ENCODE measurements around the gene ADI1.
"Not testable (repeated sequence)": the region's sequence is repeated elsewhere in the genome, so short reads cannot be mapped to it uniquely, and the experiment has no call there.

ADI1 gene

DNA sequence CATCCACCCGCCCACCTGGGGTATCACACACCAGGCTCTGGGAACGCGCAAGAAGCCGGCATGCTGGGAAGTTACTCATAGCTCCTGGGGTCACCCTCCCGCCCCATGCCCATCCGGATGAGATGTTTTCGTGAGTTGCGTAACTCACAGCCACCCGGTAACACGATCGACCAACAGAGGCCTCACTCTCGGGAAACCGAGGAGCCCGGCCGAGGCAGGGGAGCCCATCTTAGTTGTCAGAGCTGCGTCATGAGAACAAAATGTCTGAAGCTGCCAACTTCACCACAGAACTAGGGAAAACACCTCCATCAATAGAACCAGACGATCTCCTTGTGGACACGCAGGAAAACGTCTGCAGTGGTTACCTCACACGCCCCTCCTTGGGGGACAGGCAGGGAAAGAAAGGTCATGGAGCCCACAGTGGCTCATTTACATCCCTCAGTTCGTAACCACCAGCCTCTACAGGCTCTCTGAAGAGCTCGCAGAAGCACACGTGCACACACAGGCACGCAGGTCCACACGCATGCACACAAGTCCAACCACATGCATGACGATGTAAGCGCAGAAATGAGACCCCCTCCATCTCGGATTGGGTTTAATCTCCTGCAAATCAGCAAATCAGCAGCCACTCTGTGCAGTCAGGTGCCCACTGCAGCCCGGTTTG is 26.2 kb downstream of the ADI1 start:
- peak; percentile 33 for DNase-seq

DNA sequence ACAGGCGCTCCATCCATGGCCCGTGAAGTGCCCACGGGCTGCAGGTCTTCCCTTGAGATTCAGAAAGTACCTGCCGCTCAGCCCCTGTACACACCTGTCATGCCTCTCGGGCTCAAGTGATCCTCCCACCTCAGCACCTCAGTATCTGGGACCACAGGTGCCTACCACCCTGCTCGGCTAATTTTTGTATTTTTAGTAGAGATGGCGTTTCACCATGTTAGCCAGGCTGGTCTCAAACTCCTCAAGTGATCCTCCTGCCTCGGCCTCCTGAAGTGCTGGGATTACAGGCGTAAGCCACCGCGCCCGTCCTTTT is 26.9 kb downstream of the ADI1 start:
- DNase-seq: not testable (repeated sequence)

DNA sequence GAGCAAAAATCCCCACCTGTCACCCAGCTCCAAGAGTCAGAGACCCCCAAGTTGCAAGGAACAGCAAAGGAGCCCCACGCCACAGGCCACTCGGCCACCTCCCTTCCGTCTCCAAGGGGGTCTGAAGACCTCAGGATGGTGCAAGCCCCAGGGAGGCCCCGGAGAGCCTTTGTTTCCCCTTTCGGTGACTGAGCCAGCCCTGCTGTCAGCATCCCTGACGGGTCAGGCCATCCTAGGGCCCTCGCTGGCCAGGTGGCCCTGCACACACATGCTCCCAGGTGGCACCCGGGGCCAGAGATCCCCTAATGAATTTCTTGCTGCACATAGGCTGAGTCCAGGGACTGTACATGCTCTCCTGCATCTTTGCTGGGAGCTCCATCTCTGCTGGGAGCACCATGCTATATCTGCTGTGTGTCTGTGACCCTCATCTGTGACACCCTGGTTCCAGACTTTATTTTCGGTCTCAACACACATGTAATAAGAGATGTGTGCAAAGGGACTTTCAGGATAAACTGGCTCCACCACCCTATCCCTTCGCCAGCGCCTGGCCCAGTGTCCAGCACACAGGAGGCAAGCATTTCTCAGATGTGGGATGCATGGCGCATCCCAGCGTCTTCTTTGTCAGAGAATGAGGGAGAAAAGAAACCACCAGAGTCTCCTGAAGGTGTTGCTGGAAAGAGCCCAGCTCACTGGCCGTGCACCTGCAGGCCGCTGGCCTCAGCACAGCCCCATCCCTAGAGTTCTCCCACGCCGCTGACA is 27.4 kb downstream of the ADI1 start:
- no peak for DNase-seq

DNA sequence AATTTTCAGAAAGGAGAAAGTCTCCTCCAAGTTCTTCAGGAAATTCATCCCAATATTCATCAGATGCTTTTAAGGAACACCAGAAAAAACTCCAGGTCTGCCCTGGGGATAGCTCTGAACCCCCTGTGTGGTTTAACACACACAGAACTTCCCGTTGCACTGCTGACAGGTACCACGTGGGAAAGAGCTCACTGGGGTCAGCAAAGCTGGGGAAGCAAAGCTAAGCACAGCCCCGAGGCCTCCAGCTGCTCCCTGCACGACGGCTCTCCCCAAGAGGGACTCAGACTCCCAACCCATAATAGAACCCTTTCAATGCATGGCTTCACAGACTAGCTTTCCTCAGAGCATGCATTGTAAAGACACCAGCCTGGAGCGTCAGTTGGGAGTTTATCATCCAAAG is 28.0 kb downstream of the ADI1 start:
- no peak for DNase-seq

DNA sequence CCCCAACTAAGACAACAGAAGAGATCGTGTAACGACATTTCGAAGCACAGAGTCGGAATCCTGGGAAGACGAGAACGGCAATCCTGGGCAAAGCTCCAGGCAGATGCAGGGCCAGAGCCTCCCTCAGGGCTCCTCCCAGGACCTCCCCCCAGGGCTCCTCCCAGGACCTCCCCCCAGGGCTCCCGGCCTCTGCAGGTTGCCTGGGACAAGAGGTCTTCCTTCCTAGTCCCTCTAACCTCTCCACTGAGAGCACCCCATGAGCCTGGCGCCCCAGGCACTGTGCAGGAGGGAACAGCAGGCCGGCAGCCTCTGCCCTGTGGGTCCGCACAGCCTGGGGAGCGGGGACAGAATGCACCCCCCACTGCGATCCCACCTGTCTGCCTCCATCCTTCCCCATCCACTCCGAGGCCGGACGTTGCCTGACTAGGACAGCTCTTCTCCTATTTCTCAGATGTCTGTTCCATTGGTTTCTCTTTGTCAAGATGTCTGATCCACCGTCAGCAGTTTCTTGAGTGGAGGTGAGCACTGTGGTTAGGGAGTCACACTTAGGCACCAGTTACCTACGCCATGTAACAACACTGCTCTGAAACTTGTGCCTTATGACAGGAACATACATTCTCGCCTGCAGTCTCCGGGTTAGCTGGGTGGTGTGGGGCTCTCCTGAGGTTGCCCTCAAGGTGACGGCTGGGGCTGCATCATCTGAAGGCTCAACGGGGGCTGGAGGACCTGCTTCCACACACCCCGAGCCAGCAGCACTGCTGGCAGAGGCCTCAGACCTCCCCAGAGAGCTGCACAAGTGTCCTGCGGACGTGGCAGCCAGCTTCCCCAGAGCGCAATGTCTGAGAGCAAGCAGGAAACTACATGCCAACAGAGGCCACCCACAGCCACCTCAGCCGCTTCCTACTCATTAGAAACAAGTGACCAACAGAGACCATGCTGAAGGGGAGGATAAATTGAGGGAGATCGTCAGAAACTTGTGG is 28.9 kb downstream of the ADI1 start:
- DNase-seq: no peak

DNA sequence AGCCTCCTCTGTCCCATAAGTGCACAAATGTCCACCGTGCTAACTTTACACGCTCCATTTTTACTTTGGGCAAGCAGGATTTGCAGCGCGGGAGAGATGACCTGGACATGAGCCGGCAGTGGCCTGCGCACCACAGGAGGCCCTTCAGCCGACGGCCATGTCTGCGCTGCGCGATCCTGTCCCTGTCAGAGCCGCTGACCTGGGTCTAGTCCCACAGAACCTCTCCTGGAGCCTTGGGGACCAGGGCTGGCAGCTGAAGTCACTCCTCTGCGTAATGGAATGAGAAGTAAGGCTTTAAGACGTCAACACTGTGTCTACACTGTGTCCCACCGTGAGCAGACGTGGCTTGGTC is 29.6 kb downstream of the ADI1 start:
- DNase-seq: no peak

DNA sequence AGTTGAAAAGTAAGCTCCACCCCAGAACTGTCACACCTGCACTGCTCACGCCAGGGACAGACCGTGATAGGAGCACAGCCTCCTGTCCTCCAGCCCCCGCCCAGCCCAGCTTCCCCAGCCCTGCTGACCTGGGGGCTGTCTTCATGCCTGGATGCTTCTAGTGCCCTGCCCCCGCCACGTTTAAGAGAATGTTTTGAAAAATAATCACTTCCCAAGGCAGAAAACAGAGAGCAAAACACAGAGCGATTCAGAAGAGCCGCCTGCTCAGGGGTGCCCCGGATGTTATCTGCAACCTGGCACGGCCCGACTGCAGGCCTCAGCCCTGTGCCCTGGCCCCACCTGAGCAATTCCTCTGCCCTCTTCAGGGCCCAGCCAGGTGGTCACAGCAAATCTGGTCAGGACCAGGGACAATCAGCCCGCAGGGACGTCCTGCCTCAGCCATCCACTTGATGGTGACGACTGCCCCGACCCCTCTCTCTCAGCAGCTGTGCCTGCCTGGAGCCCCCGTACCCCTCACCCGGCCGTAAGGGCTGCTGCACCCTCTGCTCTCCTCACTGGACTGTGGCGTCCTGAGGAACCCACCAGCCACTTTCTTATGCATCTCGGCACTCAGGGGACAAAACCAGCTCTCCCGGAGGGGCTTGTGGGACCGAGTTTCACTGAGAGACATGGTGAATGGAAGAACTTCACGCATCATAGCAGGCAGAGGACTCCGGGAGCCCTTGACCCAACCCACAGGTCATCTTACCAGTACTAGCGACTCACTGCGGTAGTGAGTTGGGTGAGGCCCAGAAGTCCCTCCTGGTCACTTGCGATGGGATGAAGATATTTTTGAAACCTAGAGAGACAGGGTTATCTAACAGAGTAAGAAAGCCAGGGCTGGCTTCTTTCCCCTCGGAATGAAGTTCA is 30.2 kb downstream of the ADI1 start:
- no peak for DNase-seq

DNA sequence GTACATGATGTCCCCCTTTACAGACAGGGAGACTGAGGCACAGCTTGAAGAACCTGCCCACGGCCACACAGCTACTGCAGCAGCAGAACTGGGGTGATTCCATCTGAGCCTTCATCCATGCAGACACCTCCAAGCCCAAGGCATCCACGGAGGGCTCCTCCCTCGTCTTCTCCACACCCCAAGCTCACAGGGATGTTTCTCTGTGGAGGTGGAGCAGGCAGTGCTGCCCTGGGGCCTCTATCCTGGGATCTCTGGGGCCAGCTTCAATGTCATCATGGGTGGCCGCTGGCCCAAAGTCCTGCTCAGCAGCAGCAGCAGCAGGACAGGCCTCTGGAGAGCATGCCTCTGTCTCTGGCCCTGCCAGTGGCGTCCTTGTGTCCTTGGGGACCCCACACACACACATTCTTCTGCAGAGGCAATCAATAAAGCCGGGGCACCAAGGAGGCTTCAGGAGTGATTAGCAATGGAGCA is 31.2 kb downstream of the ADI1 start:
- no peak for DNase-seq

DNA sequence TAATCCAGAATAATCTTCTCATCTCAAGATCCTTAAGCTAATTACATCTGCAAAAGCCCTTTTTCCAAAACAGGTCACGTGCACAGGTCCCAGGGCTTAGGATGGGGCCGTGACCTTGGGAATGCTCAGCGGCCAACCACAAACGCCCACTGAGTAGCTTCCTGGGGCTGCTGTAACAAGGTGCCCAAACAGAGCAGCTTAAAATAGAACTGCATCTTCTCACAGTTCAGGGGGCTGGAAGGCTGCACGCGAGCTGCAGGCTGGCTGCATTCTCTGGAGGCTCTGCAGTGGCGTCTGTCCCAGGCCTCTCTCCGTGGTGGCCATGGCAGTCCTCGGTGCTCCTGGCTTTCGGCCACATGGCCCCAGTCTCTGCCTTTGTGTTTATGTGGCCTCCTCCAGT is 31.9 kb downstream of the ADI1 start:
- no peak for DNase-seq

DNA sequence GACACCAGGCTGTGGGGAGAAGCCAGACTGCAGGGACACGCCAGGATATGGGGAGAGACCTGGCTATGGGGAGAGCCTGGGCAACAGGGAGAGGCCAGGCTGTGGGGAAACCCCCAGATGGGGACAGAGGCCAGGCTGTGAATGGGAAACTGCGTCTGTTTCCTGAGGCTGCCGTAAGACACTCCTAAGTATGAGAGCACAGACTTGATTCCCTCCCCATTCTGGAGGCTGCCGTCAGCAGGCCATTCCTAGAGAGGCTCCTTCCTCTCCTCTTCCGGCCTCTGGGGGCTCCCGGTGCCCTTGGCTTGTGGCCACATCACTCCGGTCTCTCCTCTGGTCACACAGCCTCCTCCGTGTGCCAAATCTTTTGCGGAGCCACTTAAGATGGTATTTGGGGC is 32.3 kb downstream of the ADI1 start:
- no peak for DNase-seq

DNA sequence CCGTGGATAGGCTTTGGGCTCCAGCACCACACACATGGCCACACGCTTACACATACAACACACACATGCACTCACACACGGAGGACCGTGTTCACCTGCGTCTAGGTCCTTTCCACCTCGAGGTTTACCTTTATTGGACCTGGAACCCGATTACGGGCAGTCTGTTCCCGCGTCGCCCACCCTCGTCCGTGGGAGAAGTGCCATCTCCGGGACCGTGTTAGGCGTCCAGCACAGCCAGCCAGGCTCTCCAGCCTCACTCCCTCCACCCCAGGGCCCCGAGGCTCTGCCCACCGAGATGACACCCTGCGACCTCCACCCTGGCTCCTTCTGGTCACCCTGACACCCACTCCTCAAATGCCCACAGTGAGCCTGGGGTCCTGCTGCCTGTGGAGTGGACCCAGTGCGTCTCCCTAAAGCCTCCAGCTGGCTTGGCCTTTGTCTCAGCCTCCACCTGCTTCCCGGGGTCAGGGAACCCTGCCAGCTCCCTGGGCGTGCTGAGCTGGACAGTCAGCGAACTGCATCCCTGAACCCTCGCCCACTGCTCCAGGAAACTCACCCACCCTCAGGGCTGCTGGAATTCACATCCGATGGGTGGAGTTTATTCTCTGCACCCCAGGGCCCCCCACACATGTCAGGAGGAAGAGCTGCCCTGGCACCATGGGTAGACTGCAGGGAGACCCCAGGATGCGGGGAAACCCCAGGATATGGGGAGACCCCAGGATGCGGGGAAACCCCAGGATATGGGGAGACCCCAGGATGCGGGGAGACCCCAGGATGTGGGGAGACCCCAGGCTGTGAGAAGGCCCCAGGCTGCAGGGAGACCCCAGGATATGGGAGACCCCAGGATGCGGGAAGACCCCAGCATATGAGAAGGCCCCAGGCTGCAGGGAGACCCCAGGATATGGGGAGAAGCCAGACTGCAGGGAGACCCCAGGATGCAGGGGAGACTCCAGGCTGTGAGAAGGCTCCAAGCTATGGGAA is 33.0 kb downstream of the ADI1 start:
- DNase-seq: no peak

DNA sequence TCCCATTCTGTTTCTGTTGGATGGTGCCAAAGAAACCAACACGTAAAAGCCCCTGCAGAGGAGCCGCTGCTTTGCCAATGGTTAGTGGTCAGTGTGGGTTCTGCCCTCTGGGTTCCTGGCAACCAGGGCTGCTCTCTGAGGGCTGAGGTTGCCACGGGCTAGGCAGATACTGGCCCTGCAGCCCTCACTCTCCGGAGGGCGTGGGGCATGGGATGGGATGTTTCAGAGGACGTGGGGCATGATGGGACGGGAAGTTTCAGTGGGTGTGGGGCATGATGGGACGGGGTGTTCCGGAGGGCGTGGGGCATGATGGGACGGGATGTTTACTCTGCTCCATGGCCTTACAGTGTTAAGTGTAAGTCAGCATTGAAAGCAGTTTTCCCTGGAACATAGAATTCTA is 34.2 kb downstream of the ADI1 start:
- no peak for DNase-seq

DNA sequence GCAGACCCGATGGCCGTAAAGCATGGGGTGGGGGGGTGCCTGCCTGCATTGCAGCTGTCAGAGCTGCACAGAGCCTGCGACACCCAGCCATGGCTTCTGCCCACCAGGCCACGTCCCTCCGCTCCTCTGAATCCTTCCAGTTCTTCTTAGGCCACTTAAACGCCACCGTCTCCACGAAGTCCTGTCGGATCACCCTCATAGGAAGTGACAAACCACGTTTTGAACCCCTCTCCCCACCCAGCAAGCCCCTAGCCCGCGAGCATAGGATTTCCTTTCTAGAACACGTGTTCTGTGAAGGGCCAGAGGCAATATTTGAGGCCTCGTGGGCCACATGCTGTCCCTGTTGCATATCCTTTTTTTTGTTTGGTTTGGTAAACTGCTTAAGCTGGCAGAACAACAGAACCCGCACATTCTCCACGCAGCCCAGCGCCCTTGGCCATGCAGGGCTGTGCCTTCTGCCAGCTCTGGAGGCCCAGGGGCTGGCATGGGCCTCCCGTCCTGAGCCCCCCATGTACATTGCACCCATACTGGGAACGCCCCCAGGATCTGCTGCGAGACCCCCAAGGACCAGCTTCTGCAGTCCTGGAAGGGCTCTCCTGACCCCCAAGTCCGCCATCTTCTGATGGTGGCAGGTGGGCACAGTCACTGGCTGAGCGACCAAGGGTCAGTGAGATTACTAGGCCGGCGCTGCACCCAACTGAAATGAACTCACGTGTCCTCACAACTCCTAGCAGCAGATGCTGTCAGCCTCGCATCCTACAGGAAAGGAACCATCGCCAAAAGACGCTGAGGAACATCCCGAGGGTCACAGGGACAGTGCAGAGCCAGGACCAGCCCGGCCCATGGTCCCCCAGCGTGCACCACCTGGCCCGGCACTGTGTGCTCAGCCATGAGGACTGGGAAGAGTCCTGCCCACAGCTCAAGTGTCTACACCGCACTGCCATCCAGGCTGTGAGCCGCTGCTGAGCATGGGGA is 35.1 kb downstream of the ADI1 start:
- DNase-seq: no peak

DNA sequence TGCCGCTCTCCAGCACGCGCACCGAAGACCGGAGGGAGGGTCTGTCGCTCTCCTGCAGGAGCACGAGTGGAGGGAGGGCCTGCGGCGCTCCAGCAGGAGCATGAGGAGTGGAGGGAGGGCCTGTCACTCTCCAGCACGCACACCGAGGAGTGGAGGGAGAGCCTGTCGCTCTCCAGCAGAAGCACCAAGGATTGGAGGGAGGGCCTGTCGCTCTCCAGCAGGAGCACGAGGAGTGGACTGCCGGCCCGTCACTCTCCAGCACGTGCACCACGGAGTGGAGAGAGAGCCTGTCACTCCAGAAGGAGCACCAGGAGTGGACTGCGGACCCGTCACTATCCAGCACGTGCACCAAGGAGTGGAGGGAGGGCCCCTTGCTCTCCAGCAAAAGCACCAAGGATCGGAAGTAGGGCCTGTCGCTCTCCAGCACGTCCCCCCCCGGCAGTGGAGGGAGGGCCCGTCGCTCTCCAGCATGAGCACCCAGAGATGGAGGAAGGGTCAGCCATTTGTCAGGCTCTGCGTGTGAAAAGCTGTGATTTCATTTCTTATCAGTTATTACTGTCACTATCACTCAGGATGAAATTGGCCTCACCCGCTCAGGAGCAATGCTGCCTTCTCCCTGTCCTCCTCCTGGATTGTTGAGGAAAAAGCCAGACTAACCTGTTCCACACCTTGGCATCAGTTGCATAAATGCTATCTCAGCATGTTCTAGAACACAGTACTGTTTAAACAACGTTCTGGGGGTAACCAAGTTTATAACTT is 35.9 kb downstream of the ADI1 start:
- peak; percentile 56 for DNase-seq

DNA sequence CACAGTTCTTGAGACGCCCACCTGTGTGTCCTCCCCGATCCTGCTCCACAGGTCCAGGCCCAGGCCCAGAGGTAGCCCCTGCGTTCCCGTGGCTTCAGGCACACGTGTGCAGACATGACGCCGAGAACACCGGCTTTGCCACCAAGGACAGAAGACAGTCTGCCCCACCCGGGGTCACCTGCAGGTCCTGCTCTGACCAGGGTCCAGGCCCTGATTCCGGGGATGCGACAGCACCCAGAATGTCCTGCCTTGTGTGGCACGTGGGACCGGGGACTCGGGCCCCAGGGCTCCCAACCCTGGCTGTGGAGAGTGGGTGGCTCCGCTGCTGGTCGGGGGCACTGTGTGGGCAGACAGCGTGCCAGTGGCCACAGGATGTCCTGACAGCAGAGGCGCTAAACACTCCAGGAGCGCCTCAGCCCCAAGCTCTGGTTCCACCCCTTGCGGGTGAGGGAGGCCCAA is 36.9 kb downstream of the ADI1 start:
- DNase-seq: no peak

DNA sequence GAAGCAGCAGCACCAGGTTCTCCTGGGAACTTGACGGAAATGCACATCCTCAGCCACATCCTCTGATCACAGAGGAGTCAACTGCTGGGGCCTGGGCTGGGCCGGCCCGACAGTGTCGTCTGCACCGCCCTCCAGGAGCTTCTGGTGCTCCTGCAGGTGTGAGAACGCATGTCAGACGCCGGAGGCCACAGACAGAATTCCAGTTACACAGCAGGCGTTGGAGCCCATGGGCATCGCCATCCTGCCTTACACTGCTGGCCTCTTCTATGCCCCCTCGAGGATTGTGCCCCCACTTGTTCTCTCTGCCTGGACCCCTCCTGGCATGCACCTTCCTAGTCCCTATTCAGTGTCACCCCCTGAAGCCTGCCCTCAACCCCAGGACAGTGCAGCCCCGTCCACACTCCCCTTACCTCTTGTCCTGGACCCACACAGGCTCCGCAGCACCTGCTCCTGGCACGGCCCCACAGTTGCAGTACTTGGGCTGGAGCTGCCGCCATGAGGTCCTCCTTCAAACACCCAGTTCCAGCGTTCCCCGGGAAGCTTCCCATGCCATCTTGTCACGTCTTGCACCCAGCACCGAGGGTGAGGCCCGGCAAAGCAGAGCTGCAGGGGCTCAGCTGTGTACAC is 37.5 kb downstream of the ADI1 start:
- DNase-seq: no peak

DNA sequence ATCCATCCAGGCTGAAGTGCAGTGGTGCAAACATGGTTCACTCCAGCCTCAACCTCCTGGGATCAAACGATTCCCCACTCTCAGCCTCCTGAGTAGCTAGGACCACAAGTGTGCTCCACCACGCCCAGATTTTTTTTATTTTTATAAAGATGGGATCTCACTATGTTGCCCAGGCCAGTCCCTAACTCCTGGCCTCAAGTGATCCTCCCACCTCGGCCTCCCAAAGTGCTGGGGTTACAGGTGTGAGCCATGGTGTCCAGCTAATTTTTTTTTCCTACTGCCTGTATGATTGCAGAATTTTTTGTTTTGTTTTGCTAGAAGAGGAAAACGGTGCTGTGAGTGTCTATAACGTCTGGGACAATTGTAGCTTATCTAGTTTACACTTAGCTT is 38.3 kb downstream of the ADI1 start:
- no peak for DNase-seq

DNA sequence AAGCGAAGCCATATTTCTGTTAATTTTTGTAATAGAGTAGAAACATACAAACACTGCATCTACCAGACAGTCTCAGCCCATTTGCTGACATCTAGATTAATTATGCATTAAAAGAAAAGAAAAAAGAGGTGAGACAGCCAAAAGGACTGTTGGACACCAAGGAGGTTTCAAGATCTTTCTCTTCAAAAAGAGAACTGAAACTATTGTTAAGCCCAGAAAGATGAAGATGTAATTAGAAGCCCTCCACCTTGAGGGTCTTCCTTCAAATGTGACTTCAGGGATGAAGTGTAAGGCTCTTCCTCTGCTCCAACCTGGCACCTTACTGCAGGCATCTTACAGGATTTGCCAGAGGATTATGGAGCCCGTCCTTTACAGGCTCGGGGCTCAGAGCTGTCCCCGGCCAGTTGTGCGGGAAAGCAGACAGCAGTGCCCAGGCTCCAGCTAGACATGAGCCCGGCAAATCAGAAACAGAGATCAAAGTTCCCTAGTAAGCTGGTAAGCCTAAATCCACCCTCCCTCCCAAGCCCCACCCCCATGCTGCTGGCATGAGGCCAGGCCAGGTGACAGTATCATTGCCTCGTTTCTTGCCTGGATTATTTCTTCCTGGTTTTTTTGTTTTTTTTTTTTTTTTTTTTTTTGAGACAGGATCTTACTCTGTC is 38.9 kb downstream of the ADI1 start:
- no peak for DNase-seq
